Measurements from ENCODE around the gene BATF. TPM values are rescaled to one million over a fixed set of nuclear protein-coding genes. Genes with fewer than 3 reads are reported as not detected.
A peak's percentile ranks its signal among the peaks of the same experiment; 100 is the strongest.

BATF gene
- total RNA-seq, 1 experiment from 2014 or later, result not detected

- TF ChIP-seq TCF7L2 (IDR thresholded peaks at IDR 0.05; ENCODE audit: low read depth, low read length) (no peak), CTCF (IDR thresholded peaks at IDR 0.05) (no peak)
- Histone ChIP-seq H3K4me1 (ENCODE audit: control insufficient read depth, insufficient read depth, low read length) (no peaks in the 10 kb centered on the region), H3K4me3 (ENCODE audit: low read depth in 2 of 2, low read length in 2 of 2) (no peak overlapping the region), H3K9me3 (ENCODE audit: control insufficient read depth, insufficient read depth, low read depth, low read length) (no peaks in the 10 kb centered on the region), H3K36me3 (ENCODE audit: control insufficient read depth, insufficient read depth, low read length) (no peaks in the 10 kb centered on the region), H3K27me3 (ENCODE audit: control insufficient read depth, insufficient read depth, low read length) (no peaks in the 10 kb centered on the region), H3K27ac (ENCODE audit: low read length) (no peak overlapping the region)
- no peak for DNase-seq (ENCODE audit: low read depth, low spot score)
- ChIA-PET POLR2A (no interaction called here), CTCF (interaction anchor here (0.6 kb wide), 1 partner anchor 81 kb away, joined by 8 read pairs; no protein-coding TSS in a partner anchor)
- ATAC-seq, result no peak
- no TSS peak for BruUV-seq (replicated peaks)
- intact Hi-C loops (cut with micrococcal nuclease; ENCODE audit: unreplicated experiment) (no loop called here), in situ Hi-C loops (cut with HindIII; ENCODE audit: low pct_unique_long_range_greater_than_20kb, low sequenced_read_pairs) (no loop called here)
Observed at GRCh38 chr14:75495882-75496281, 26.4 kb upstream of the BATF start.

GRCh38 chr14:75496755-75497154 is 25.5 kb upstream of the BATF start:
- H3K4me3 ChIP-seq (ENCODE audit: low read depth in 2 of 2, low read length in 2 of 2), result no peak overlapping the region
- TF ChIP-seq TCF7L2 (IDR thresholded peaks at IDR 0.05; ENCODE audit: low read depth, low read length) (no peak), REST (IDR thresholded peaks at IDR 0.05; ENCODE audit: insufficient read depth in 1 of 2, low read depth in 2 of 2, low read length in 1 of 2) (peak in 1 of 2 experiments; percentile 50; a peak in 2 of 4 replicates), SIN3A (IDR thresholded peaks at IDR 0.05; ENCODE audit: borderline replicate concordance, insufficient read depth, low read depth, low read length) (no peak)
- no peaks in the 10 kb centered on the region for H3K4me1 ChIP-seq (ENCODE audit: control insufficient read depth, insufficient read depth, low read length)
- no TSS peak for BruUV-seq (replicated peaks)
- in situ Hi-C loops (cut with HindIII; ENCODE audit: low pct_unique_long_range_greater_than_20kb, low sequenced_read_pairs), result no loop called here
- intact Hi-C loops (cut with micrococcal nuclease; ENCODE audit: unreplicated experiment), result no loop called here
- ChIA-PET POLR2A (interaction anchor here (0.8 kb wide), 1 partner anchor 63 kb away, joined by 3 read pairs; no protein-coding TSS in a partner anchor), CTCF (no interaction called here)
- H3K27me3 ChIP-seq (ENCODE audit: control insufficient read depth, insufficient read depth, low read length), result no peaks in the 10 kb centered on the region
- DNase-seq (ENCODE audit: low read depth, low spot score) (no peak), ATAC-seq (no peak)
- H3K36me3 ChIP-seq (ENCODE audit: control insufficient read depth, insufficient read depth, low read length), result no peaks in the 10 kb centered on the region
- no peaks in the 10 kb centered on the region for H3K9me3 ChIP-seq (ENCODE audit: control insufficient read depth, insufficient read depth, low read depth, low read length)
- no peak overlapping the region for H3K27ac ChIP-seq (ENCODE audit: low read length)

GRCh38 chr14:75497191-75497590 is 25.1 kb upstream of the BATF start:
- no TSS peak for BruUV-seq (replicated peaks)
- in situ Hi-C loops (cut with HindIII; ENCODE audit: low pct_unique_long_range_greater_than_20kb, low sequenced_read_pairs) (no loop called here), intact Hi-C loops (cut with micrococcal nuclease; ENCODE audit: unreplicated experiment) (no loop called here)
- DNase-seq (ENCODE audit: low read depth, low spot score) (no peak), ATAC-seq (no peak)
- Histone ChIP-seq H3K4me1 (ENCODE audit: control insufficient read depth, insufficient read depth, low read length) (no peaks in the 10 kb centered on the region), H3K27me3 (ENCODE audit: control insufficient read depth, insufficient read depth, low read length) (no peaks in the 10 kb centered on the region), H3K36me3 (ENCODE audit: control insufficient read depth, insufficient read depth, low read length) (no peaks in the 10 kb centered on the region), H3K9me3 (ENCODE audit: control insufficient read depth, insufficient read depth, low read depth, low read length) (no peaks in the 10 kb centered on the region), H3K27ac (ENCODE audit: low read length) (no peak overlapping the region), H3K4me3 (ENCODE audit: low read depth in 2 of 2, low read length in 2 of 2) (no peak overlapping the region)
- POLR2A ChIA-PET, result interaction anchor here (0.8 kb wide), 1 partner anchor 64 kb away, joined by 3 read pairs; no protein-coding TSS in a partner anchor
- TF ChIP-seq SIN3A (IDR thresholded peaks at IDR 0.05; ENCODE audit: borderline replicate concordance, insufficient read depth, low read depth, low read length) (no peak), POLR2AphosphoS5 (IDR thresholded peaks at IDR 0.05; ENCODE audit: low read depth, low read length) (no peak), TCF7L2 (IDR thresholded peaks at IDR 0.05; ENCODE audit: low read depth, low read length) (no peak), CTCF (IDR thresholded peaks at IDR 0.05) (no peak), REST (IDR thresholded peaks at IDR 0.05; ENCODE audit: insufficient read depth in 1 of 2, low read depth in 2 of 2, low read length in 1 of 2) (no peak)
- CTCF ChIA-PET, result no interaction called here
